Chondrocyte (in vitro differentiated cells): ENCODE measurements around the gene ARHGAP44. TPM values are rescaled to one million over a fixed set of nuclear protein-coding genes. Genes with fewer than 3 reads are reported as not detected.

Experiments
- DNase-seq: peaks from one replicate; pipeline ENCODE4 v3.0.0; 2021; ENCODE audit warnings: mixed read lengths, low spot score
- H3K27ac Mint-ChIP-seq: one replicate; pipeline ENCODE4 v1.8.0; 2021; ENCODE audit warnings: mild to moderate bottlenecking, moderate library complexity, mixed read lengths; ENCODE audit not compliant: unreplicated experiment
- H3K27me3 Mint-ChIP-seq: 2 replicates; pipeline ENCODE4 v1.8.0; 2021; ENCODE audit warnings: low read depth, mixed read lengths
- H3K36me3 Mint-ChIP-seq: 2 replicates; pipeline ENCODE4 v1.8.0; 2021; ENCODE audit warnings: low read depth, mixed read lengths
- H3K4me1 Mint-ChIP-seq: 2 replicates; pipeline ENCODE4 v1.8.0; 2021; ENCODE audit warnings: low read depth, mild to moderate bottlenecking, mixed read lengths
- H3K4me3 Mint-ChIP-seq: one replicate; pipeline ENCODE4 v1.8.0; 2021; ENCODE audit warnings: mild to moderate bottlenecking, moderate library complexity, mixed read lengths; ENCODE audit not compliant: unreplicated experiment
- H3K9me3 Mint-ChIP-seq: 2 replicates; pipeline ENCODE4 v1.8.0; 2021; ENCODE audit warnings: low read depth, mixed read lengths
- total RNA-seq: library from RNA; stranded (reverse); gene quantifications from 3 replicates; pipeline ENCODE4 v1.2.1, GENCODE V29; 2021
- TF ChIP-seq, protein P1 (sequence below): fragments of 200-600 bp; sonication (generic); IDR thresholded peaks from 2 replicates; pipeline ENCODE4 v1.5.0; 2021; ENCODE audit warnings: antibody characterized with exemption, mild to moderate bottlenecking, moderate library complexity

The ARHGAP44 gene
- total RNA-seq, 1 donor from 2014 or later, result 5.7 TPM

- Mint-ChIP-seq H3K27me3 (no peaks in the 10 kb centered on the region), H3K36me3 (no peaks in the 10 kb centered on the region), H3K27ac (no peak overlapping the region), H3K9me3 (peaks cover 8% of the 10 kb centered on the region), H3K4me1 (no peaks in the 10 kb centered on the region), H3K4me3 (no peak overlapping the region)
- TF ChIP-seq, protein P1, sequence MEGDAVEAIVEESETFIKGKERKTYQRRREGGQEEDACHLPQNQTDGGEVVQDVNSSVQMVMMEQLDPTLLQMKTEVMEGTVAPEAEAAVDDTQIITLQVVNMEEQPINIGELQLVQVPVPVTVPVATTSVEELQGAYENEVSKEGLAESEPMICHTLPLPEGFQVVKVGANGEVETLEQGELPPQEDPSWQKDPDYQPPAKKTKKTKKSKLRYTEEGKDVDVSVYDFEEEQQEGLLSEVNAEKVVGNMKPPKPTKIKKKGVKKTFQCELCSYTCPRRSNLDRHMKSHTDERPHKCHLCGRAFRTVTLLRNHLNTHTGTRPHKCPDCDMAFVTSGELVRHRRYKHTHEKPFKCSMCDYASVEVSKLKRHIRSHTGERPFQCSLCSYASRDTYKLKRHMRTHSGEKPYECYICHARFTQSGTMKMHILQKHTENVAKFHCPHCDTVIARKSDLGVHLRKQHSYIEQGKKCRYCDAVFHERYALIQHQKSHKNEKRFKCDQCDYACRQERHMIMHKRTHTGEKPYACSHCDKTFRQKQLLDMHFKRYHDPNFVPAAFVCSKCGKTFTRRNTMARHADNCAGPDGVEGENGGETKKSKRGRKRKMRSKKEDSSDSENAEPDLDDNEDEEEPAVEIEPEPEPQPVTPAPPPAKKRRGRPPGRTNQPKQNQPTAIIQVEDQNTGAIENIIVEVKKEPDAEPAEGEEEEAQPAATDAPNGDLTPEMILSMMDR, result no peak
- DNase-seq, result no peak
These were observed 25.4 kb downstream of the ARHGAP44 start for GRCh38 chr17:12814718-12815117.

GRCh38 chr17:12815642-12816141, 26.4 kb downstream of the ARHGAP44 start:
- H3K9me3 Mint-ChIP-seq, result peaks cover 8% of the 10 kb centered on the region
- no peak overlapping the region for H3K27ac Mint-ChIP-seq
- no peak overlapping the region for H3K4me3 Mint-ChIP-seq
- no peaks in the 10 kb centered on the region for H3K36me3 Mint-ChIP-seq
- TF ChIP-seq, protein P1, result no peak
- H3K27me3 Mint-ChIP-seq, result no peaks in the 10 kb centered on the region
- no peak for DNase-seq
- no peaks in the 10 kb centered on the region for H3K4me1 Mint-ChIP-seq

DNA sequence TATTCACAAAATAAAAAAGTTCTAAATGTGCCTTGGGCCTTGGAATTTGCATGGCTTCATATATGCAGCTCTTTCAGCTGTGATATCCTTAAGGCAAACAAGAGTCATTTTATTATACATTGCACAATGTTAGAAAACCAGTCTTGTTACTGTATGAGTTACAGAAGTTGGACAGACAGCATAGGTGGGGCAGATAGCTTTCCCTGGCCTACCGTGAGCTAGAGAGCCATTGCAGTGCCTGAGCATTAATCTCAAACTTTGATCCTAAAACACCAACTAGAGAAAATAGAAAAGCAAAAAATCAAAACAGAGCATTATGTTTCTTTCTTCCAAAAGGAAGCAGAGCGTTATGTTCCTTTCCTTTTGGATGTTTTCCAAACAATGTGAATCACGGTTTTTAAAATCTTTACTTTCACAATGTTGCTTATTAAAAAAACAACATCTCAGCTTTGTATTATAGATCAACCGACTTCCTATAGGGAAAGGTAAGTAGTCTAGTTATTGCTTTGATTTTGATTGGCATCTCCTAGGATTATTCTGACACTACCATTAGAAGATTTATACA, 32.2 kb downstream of the ARHGAP44 start:
- DNase-seq, result no peak
- Mint-ChIP-seq H3K27ac (no peak overlapping the region), H3K4me1 (peaks cover 11% of the 10 kb centered on the region), H3K27me3 (no peaks in the 10 kb centered on the region), H3K4me3 (no peak overlapping the region), H3K9me3 (peaks cover 8% of the 10 kb centered on the region), H3K36me3 (no peaks in the 10 kb centered on the region)
- TF ChIP-seq, protein P1, result no peak

- DNase-seq, result no peak
- H3K4me3 Mint-ChIP-seq, result no peak overlapping the region
- peaks cover 2% of the 10 kb centered on the region for H3K36me3 Mint-ChIP-seq
- H3K9me3 Mint-ChIP-seq, result peaks cover 10% of the 10 kb centered on the region
- TF ChIP-seq, protein P1, result no peak
- peaks cover 5% of the 10 kb centered on the region for H3K4me1 Mint-ChIP-seq
- no peak overlapping the region for H3K27ac Mint-ChIP-seq
- no peaks in the 10 kb centered on the region for H3K27me3 Mint-ChIP-seq
These were observed 37.1 kb downstream of the ARHGAP44 start for GRCh38 chr17:12826431-12826830.

DNA sequence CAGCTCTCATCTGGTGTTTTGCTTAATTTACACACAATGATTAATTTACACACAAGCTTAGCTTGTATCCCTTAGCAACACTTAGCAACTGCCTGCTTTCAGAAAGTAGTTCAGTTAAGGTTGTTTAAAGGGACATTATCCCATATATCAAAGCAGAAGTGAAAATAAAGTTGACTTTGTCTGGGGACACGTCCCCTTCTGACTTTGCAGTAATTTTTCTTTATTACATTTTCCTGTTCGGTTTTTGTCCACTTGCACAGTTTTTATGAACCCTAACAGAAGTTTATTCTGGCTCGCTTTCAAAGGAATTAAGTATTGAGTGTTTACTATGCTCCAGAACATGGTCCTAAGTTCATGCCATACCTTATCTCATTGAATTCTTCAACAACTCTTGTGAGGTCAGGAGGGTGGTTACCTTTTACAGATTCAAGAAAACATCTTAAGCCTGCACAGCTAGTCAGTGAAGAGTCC, 41.5 kb downstream of the ARHGAP44 start:
- DNase-seq, result no peak
- Mint-ChIP-seq H3K4me1 (no peaks in the 10 kb centered on the region), H3K4me3 (no peak overlapping the region), H3K27me3 (no peaks in the 10 kb centered on the region), H3K9me3 (peaks cover 28% of the 10 kb centered on the region), H3K27ac (no peak overlapping the region), H3K36me3 (peaks cover 5% of the 10 kb centered on the region)
- TF ChIP-seq, protein P1, result no peak
